ENCODE data around the gene PTK6. TPM values are rescaled to one million over a fixed set of nuclear protein-coding genes. Genes with fewer than 3 reads are reported as not detected.
"Not testable (repeated sequence)": the region's sequence is repeated elsewhere in the genome, so short reads cannot be mapped to it uniquely, and the experiment has no call there.

The PTK6 gene
- total and polyA plus RNA-seq, 3 donors from 2014 or later, result 0.26 to 0.37 TPM; not detected in 1

DNA sequence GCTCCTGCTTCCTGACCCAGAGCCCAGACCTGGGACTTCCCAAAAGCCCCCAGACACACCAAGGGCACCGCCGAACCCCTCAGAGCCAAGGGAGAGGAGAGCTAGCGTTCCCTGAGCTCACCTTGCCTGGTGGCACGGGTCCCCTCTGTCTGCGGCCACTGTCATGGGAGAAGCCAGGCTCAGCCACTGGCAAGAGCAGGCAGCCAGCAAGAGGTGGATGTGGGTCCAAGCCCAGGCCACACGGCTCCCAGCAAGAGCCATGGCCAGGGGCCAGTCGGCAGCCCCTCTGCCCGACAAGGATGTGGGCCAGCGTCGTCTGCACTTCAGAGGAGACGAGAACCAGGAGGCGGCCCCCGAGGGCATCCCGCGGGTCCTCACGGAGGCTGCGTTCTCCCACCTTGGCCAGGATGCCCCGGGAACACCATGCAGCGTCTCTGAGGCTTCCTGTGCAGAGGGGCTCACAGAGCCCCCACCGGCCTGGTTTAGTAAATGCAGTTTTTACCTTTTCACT is 18.8 kb downstream of the PTK6 start:
- Histone ChIP-seq H3K4me3 (no peak overlapping the region), H3K4me1 (peaks cover 18% of the 10 kb centered on the region), H3K27me3 (no peaks in the 10 kb centered on the region), H3K36me3 (ENCODE audit: low read depth, missing control alignments) (no peaks in the 10 kb centered on the region), H3K9me3 (no peaks in the 10 kb centered on the region), H3K27ac (no peak overlapping the region)
- WGBS, 2 donors, result 63 to 89% methylated on average over 19 to 20 of the region's 20 CpGs
- TF ChIP-seq, protein P1, sequence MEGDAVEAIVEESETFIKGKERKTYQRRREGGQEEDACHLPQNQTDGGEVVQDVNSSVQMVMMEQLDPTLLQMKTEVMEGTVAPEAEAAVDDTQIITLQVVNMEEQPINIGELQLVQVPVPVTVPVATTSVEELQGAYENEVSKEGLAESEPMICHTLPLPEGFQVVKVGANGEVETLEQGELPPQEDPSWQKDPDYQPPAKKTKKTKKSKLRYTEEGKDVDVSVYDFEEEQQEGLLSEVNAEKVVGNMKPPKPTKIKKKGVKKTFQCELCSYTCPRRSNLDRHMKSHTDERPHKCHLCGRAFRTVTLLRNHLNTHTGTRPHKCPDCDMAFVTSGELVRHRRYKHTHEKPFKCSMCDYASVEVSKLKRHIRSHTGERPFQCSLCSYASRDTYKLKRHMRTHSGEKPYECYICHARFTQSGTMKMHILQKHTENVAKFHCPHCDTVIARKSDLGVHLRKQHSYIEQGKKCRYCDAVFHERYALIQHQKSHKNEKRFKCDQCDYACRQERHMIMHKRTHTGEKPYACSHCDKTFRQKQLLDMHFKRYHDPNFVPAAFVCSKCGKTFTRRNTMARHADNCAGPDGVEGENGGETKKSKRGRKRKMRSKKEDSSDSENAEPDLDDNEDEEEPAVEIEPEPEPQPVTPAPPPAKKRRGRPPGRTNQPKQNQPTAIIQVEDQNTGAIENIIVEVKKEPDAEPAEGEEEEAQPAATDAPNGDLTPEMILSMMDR (IDR thresholded peaks at IDR 0.05), result no peak
- TF ChIP-seq POLR2A (IDR thresholded peaks at IDR 0.05), result no peak
- DNase-seq, result no peak
- intact Hi-C loops (cut with DNase I; ENCODE audit: low total_unique reads), result no loop called here

DNA sequence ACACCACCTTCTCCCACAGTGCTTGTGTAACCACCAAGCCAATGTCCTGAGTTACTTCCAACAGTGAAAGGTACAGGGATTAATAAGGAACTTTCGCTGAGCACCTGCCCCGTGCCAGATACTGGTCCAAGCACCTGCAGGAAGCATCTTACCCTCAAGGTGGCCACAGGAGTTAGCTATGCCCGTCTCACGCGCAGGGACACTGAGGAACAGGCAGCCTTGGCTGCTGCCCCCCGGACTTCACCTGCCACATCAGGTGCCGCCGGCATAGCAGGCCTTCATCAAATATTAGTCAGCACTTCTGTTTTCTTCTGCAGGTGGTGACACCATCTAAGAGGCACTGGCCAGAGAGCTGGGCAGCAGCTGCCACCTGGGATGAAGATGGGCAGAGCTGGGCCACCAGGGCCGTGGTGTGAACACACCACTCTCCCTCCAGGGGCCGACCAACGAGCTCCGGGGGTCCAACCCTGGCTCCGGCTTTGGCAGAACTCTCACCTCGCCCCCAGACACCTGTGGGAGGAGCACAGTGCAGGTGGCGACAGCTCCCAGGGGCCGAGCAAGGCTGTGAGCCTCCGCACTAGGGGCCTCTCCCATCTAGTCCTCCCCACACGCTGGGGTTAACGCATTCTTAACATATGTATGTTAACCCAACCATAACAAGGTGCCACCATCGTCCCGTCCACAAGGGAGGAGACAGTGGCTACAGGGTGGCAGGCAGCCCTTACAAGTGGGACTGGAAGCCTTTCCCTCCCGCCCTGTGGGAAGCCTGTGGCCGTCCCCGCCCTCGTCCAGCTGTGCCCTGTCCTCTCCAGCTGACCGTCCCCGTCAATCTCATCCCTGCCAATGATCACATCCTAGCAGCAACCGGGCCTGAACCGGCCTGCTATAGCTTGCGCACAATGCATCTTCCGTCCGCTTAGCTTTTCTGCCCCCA is 19.5 kb downstream of the PTK6 start:
- TF ChIP-seq, protein P1 (IDR thresholded peaks at IDR 0.05), result no peak
- no peak for TF ChIP-seq POLR2A (IDR thresholded peaks at IDR 0.05)
- Histone ChIP-seq H3K9me3 (no peaks in the 10 kb centered on the region), H3K27ac (no peak overlapping the region), H3K4me1 (peaks cover 15% of the 10 kb centered on the region), H3K27me3 (no peaks in the 10 kb centered on the region), H3K4me3 (no peak overlapping the region), H3K36me3 (ENCODE audit: low read depth, missing control alignments) (no peaks in the 10 kb centered on the region)
- intact Hi-C loops (cut with DNase I; ENCODE audit: low total_unique reads), result no loop called here
- no peak for DNase-seq
- 95 to 96% methylated on average over 19 to 31 of the region's 32 CpGs for WGBS, 2 donors

- H3K36me3 ChIP-seq (ENCODE audit: low read depth, missing control alignments); H3K9me3 ChIP-seq; H3K4me1 ChIP-seq; H3K27me3 ChIP-seq; intact Hi-C loops (cut with DNase I; ENCODE audit: low total_unique reads); H3K4me3 ChIP-seq; H3K27ac ChIP-seq; DNase-seq: not testable (repeated sequence)
- 80% methylated on average over 10 of the region's 10 CpGs for WGBS, 2 donors
Observed at GRCh38 chr20:63514520-63514919, 22.7 kb downstream of the PTK6 start.

GRCh38 chr20:63513207-63513606 is 24.0 kb downstream of the PTK6 start:
- DNase-seq, result no peak
- TF ChIP-seq, protein P1 (IDR thresholded peaks at IDR 0.05), result no peak
- TF ChIP-seq POLR2A (IDR thresholded peaks at IDR 0.05), result no peak
- no peak overlapping the region for H3K27ac ChIP-seq
- H3K27me3 ChIP-seq, result no peaks in the 10 kb centered on the region
- H3K4me1 ChIP-seq, result no peaks in the 10 kb centered on the region
- intact Hi-C loops (cut with DNase I; ENCODE audit: low total_unique reads), result no loop called here
- no peaks in the 10 kb centered on the region for H3K9me3 ChIP-seq
- 91 to 94% methylated on average over 3 of the region's 3 CpGs for WGBS, 2 donors
- no peak overlapping the region for H3K4me3 ChIP-seq
- H3K36me3 ChIP-seq (ENCODE audit: low read depth, missing control alignments), result no peaks in the 10 kb centered on the region

DNA sequence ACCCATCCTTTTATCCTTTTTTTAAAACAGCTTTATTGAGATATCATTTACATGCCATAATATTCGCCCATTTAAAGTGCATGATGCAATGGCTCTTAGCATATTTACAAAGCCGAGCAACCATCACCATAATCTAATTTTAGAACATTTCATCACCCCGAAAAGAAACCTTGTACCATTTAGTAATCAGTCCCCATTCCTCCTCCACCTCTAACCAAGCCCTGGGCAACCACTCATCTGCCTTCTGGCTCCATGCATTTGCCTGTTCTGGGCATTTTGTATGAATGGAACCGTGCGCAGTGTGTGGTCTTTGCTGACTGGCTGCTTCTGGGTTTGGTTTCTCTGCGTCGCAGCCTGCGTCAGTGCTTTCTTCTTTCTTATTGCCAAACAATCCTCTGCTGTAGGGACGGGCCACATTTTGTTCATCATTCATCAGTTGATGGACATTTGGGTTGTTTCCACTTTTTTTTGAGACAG is 28.1 kb downstream of the PTK6 start:
- no peaks in the 10 kb centered on the region for H3K4me1 ChIP-seq
- H3K9me3 ChIP-seq, result no peaks in the 10 kb centered on the region
- no peak overlapping the region for H3K27ac ChIP-seq
- TF ChIP-seq POLR2A (IDR thresholded peaks at IDR 0.05), result no peak
- TF ChIP-seq, protein P1 (IDR thresholded peaks at IDR 0.05), result no peak
- H3K4me3 ChIP-seq, result no peak overlapping the region
- 78 to 91% methylated on average over 9 of the region's 9 CpGs for WGBS, 2 donors
- intact Hi-C loops (cut with DNase I; ENCODE audit: low total_unique reads), result no loop called here
- DNase-seq, result no peak
- no peaks in the 10 kb centered on the region for H3K36me3 ChIP-seq (ENCODE audit: low read depth, missing control alignments)
- no peaks in the 10 kb centered on the region for H3K27me3 ChIP-seq

All from testis (tissue), 3 donors.